ENCODE data around the gene DSCAM. TPM values are rescaled to one million over a fixed set of nuclear protein-coding genes. Genes with fewer than 3 reads are reported as not detected.

The DSCAM gene
- total RNA-seq, 3 donors from 2014 or later (not counting 1 experiment from before 2014, with no cell fraction given) = not detected

GRCh38 chr21:40759061-40759460, 87.9 kb downstream of the DSCAM start:
- H3K4me1 Mint-ChIP-seq = no peaks in the 10 kb centered on the region
- DNase-seq (no peak), ATAC-seq (no peak)
- no peak overlapping the region for H3K4me3 Mint-ChIP-seq
- H3K9me3 Mint-ChIP-seq = peaks cover 6 to 11% of the 10 kb centered on the region in 2 donors
- H3K36me3 Mint-ChIP-seq = no peaks in the 10 kb centered on the region
- Histone ChIP-seq H3K4me1 (ENCODE audit: control insufficient read depth, insufficient read depth, low read length) (no peaks in the 10 kb centered on the region), H3K36me3 (ENCODE audit: control insufficient read depth, insufficient read depth, low read length) (no peaks in the 10 kb centered on the region), H3K27me3 (ENCODE audit: control insufficient read depth, insufficient read depth, low read length) (no peaks in the 10 kb centered on the region), H3K9me3 (ENCODE audit: control insufficient read depth, insufficient read depth, low read length) (peaks cover 4% of the 10 kb centered on the region), H3K4me3 (ENCODE audit: low read length) (no peak overlapping the region), H3K27ac (ENCODE audit: low read length) (no peak overlapping the region)
- H3K27me3 Mint-ChIP-seq (ENCODE audit: low read depth in 2 of 2) = no peaks in the 10 kb centered on the region
- 66% methylated on average over 2 of the region's 2 CpGs for WGBS (ENCODE audit: insufficient coverage)
- no peak overlapping the region for H3K27ac Mint-ChIP-seq
- intact Hi-C loops (cut with micrococcal nuclease) = no loop called here
- no peak for TF ChIP-seq CTCF (IDR thresholded peaks at IDR 0.05)

- H3K27ac Mint-ChIP-seq = no peak overlapping the region
These were observed 89.6 kb downstream of the DSCAM start for GRCh38 chr21:40757366-40757765.

GRCh38 chr21:40754466-40754865, 92.5 kb downstream of the DSCAM start:
- no peaks in the 10 kb centered on the region for H3K4me1 Mint-ChIP-seq
- no peak overlapping the region for H3K4me3 Mint-ChIP-seq
- no peaks in the 10 kb centered on the region for H3K4me1 ChIP-seq (ENCODE audit: control insufficient read depth, insufficient read depth, low read length)
- H3K36me3 Mint-ChIP-seq = no peaks in the 10 kb centered on the region
- intact Hi-C loops (cut with micrococcal nuclease) = no loop called here
- no peak overlapping the region for H3K4me3 ChIP-seq (ENCODE audit: low read length)
- H3K36me3 ChIP-seq (ENCODE audit: control insufficient read depth, insufficient read depth, low read length) = no peaks in the 10 kb centered on the region
- H3K27ac ChIP-seq (ENCODE audit: low read length) = no peak overlapping the region
- H3K27ac Mint-ChIP-seq = no peak overlapping the region
- H3K27me3 ChIP-seq (ENCODE audit: control insufficient read depth, insufficient read depth, low read length) = no peaks in the 10 kb centered on the region
- peaks cover 4% of the 10 kb centered on the region for H3K9me3 ChIP-seq (ENCODE audit: control insufficient read depth, insufficient read depth, low read length)
- no peaks in the 10 kb centered on the region for H3K27me3 Mint-ChIP-seq (ENCODE audit: low read depth in 2 of 2)
- peaks cover 2 to 7% of the 10 kb centered on the region in 2 donors for H3K9me3 Mint-ChIP-seq
- ATAC-seq = no peak
- DNase-seq = no peak
- TF ChIP-seq CTCF (IDR thresholded peaks at IDR 0.05) = no peak
- 34% methylated on average over 5 of the region's 5 CpGs for WGBS (ENCODE audit: insufficient coverage)

More at GRCh38 chr21:40757366-40757765, 89.6 kb downstream of the DSCAM start:
- Histone ChIP-seq H3K4me1 (ENCODE audit: control insufficient read depth, insufficient read depth, low read length) (no peaks in the 10 kb centered on the region), H3K9me3 (ENCODE audit: control insufficient read depth, insufficient read depth, low read length) (peaks cover 4% of the 10 kb centered on the region), H3K27me3 (ENCODE audit: control insufficient read depth, insufficient read depth, low read length) (no peaks in the 10 kb centered on the region), H3K27ac (ENCODE audit: low read length) (no peak overlapping the region), H3K36me3 (ENCODE audit: control insufficient read depth, insufficient read depth, low read length) (no peaks in the 10 kb centered on the region), H3K4me3 (ENCODE audit: low read length) (no peak overlapping the region)
- 84% methylated on average over 3 of the region's 3 CpGs for WGBS (ENCODE audit: insufficient coverage)
- Mint-ChIP-seq H3K4me1 (no peaks in the 10 kb centered on the region), H3K36me3 (no peaks in the 10 kb centered on the region), H3K27me3 (ENCODE audit: low read depth in 2 of 2) (no peaks in the 10 kb centered on the region), H3K9me3 (peaks cover 2 to 9% of the 10 kb centered on the region in 2 donors), H3K4me3 (no peak overlapping the region)
- ATAC-seq = no peak
- no peak for TF ChIP-seq CTCF (IDR thresholded peaks at IDR 0.05)
- DNase-seq = no peak
- intact Hi-C loops (cut with micrococcal nuclease) = no loop called here

- peaks cover 2 to 7% of the 10 kb centered on the region in 2 donors for H3K9me3 Mint-ChIP-seq
- no peaks in the 10 kb centered on the region for H3K27me3 Mint-ChIP-seq (ENCODE audit: low read depth in 2 of 2)
- no peaks in the 10 kb centered on the region for H3K36me3 Mint-ChIP-seq
- no peak overlapping the region for H3K4me3 Mint-ChIP-seq
- ATAC-seq (no peak), DNase-seq (no peak)
- no peaks in the 10 kb centered on the region for H3K4me1 ChIP-seq (ENCODE audit: control insufficient read depth, insufficient read depth, low read length)
- H3K4me3 ChIP-seq (ENCODE audit: low read length) = no peak overlapping the region
- peaks cover 4% of the 10 kb centered on the region for H3K9me3 ChIP-seq (ENCODE audit: control insufficient read depth, insufficient read depth, low read length)
- WGBS (ENCODE audit: insufficient coverage) = 94% methylated on average over 8 of the region's 8 CpGs
- H3K27ac Mint-ChIP-seq = no peak overlapping the region
- TF ChIP-seq CTCF (IDR thresholded peaks at IDR 0.05) = no peak
- no peaks in the 10 kb centered on the region for H3K27me3 ChIP-seq (ENCODE audit: control insufficient read depth, insufficient read depth, low read length)
- no peaks in the 10 kb centered on the region for H3K4me1 Mint-ChIP-seq
- no peak overlapping the region for H3K27ac ChIP-seq (ENCODE audit: low read length)
- intact Hi-C loops (cut with micrococcal nuclease) = no loop called here
- H3K36me3 ChIP-seq (ENCODE audit: control insufficient read depth, insufficient read depth, low read length) = no peaks in the 10 kb centered on the region
These were observed 93.2 kb downstream of the DSCAM start for GRCh38 chr21:40753756-40754155.

All from natural killer cell (primary cell).